Keratinocyte (primary cell): ENCODE measurements around the gene TSPYL1. TPM values are rescaled to one million over a fixed set of nuclear protein-coding genes. Genes with fewer than 3 reads are reported as not detected.
"Not testable (repeated sequence)": the region's sequence is repeated elsewhere in the genome, so short reads cannot be mapped to it uniquely, and the experiment has no call there.

Experiments
- DNase-seq: peaks from one replicate; pipeline ENCODE4 v3.0.0-alpha.2; 2011; ENCODE audit warnings: low read depth, missing footprints, low spot score
- FAIRE-seq: peaks from 2 replicates; lab custom pipeline; 2011; peaks lifted over from hg19 to GRCh38; lab: Jason Lieb, UNC
- H2AFZ ChIP-seq: 2 replicates; pipeline ENCODE4 v1.6.0; 2012; ENCODE audit warnings: low read length, control low read depth, inconsistent platforms; ENCODE audit not compliant: control insufficient read depth
- H3K27ac ChIP-seq: 2 replicates; pipeline ENCODE4 v1.5.1; 2011; ENCODE audit warnings: low read length; ENCODE audit not compliant: control insufficient read depth, insufficient read depth
- H3K27me3 ChIP-seq: 3 replicates; pipeline ENCODE4 v1.6.0; 2011; ENCODE audit warnings: low read length; ENCODE audit not compliant: control insufficient read depth, insufficient read depth; ENCODE audit errors: extremely low read depth
- H3K36me3 ChIP-seq, 2 experiments: 2 replicates in 1 of 2; 3 replicates in 1 of 2; pipeline ENCODE4 v1.5.1; 2011; ENCODE audit warnings: low read length in 2 of 2, mild to moderate bottlenecking in 1 of 2; ENCODE audit not compliant: control insufficient read depth in 2 of 2, insufficient read depth in 2 of 2; ENCODE audit errors: extremely low read depth in 1 of 2
- H3K4me1 ChIP-seq: 3 replicates; pipeline ENCODE4 v1.5.1; 2011; ENCODE audit warnings: low read length; ENCODE audit not compliant: control insufficient read depth, insufficient read depth; ENCODE audit errors: extremely low read depth
- H3K4me2 ChIP-seq: 3 replicates; pipeline ENCODE4 v1.6.0; 2011; ENCODE audit warnings: low read depth, low read length; ENCODE audit not compliant: control insufficient read depth, insufficient read depth; ENCODE audit errors: extremely low read depth
- H3K4me3 ChIP-seq, 3 experiments: fragments of 200-600 bp in 1 of 3; sonication (generic) in 1 of 3; 2 replicates in 2 of 3; 3 replicates in 1 of 3; pipeline ENCODE4 v1.5.1; 2011 to 2016; ENCODE audit warnings: low read length in 3 of 3, mild to moderate bottlenecking in 3 of 3, control low read depth in 2 of 3, inconsistent platforms in 1 of 3, low read depth in 1 of 3, mixed read lengths in 1 of 3, mixed run types in 1 of 3, moderate library complexity in 1 of 3; ENCODE audit not compliant: control insufficient read depth in 2 of 3, insufficient read depth in 2 of 3; ENCODE audit errors: extremely low read depth in 1 of 3
- H3K79me2 ChIP-seq: 2 replicates; pipeline ENCODE4 v1.6.0; 2012; ENCODE audit warnings: low read length; ENCODE audit not compliant: control insufficient read depth, insufficient read depth
- H3K9ac ChIP-seq: 3 replicates; pipeline ENCODE4 v1.6.0; 2011; ENCODE audit warnings: low read length; ENCODE audit not compliant: control insufficient read depth, insufficient read depth; ENCODE audit errors: extremely low read depth
- H3K9me1 ChIP-seq: 3 replicates; pipeline ENCODE4 v1.6.0; 2011; ENCODE audit warnings: low read length; ENCODE audit not compliant: control insufficient read depth, insufficient read depth; ENCODE audit errors: extremely low read depth
- H3K9me3 ChIP-seq: 2 replicates; pipeline ENCODE4 v1.5.1; 2012; ENCODE audit warnings: low read depth, low read length; ENCODE audit not compliant: control insufficient read depth
- H4K20me1 ChIP-seq: 3 replicates; pipeline ENCODE4 v1.6.0; 2011; ENCODE audit warnings: low read length; ENCODE audit not compliant: control insufficient read depth, insufficient read depth; ENCODE audit errors: extremely low read depth
- CTCF ChIP-seq, 3 experiments: IDR thresholded peaks in 1 of 3; conservative IDR thresholded peaks in 1 of 3; optimal IDR thresholded peaks in 1 of 3; 2 replicates in 2 of 3; 3 replicates in 1 of 3; pipeline versions ENCODE3 to v1.5.1; 2011; ENCODE audit warnings: low read length in 3 of 3, mild to moderate bottlenecking in 3 of 3, moderate library complexity in 2 of 3, control low read depth in 1 of 3, inconsistent platforms in 1 of 3; ENCODE audit not compliant: insufficient read depth in 2 of 3; ENCODE audit errors: extremely low read depth in 1 of 3
- EZH2 ChIP-seq: IDR thresholded peaks from one replicate; pipeline ENCODE4 v1.6.1; 2012; ENCODE audit warnings: inconsistent platforms, mild to moderate bottlenecking, low read length, moderate library complexity
- dilution Hi-C: fragments of 300-500 bp; cut with MboI; formaldehyde crosslinking; loops from one replicate; pipeline ENCODE4 v1.7.0; 2020; ENCODE audit warnings: low sequenced_read_pairs; ENCODE audit not compliant: extremely low pct_ligation_motif_present
- polyA plus RNA-seq, 5 experiments: library from polyadenylated mRNA; depleted of rRNA in 3 of 5; stranded (reverse) in 3 of 5; stranded (forward) in 1 of 5; unstranded in 1 of 5; fragments of >200 nt; gene quantifications; 1 replicate in 1 of 5; 2 replicates in 3 of 5; 3 replicates in 1 of 5; pipeline versions ENCODE4 v1.2.1 to v1.2.3, GENCODE V29; 2011 to 2012; ENCODE audit warnings: missing spikeins in 2 of 5, low read depth in 1 of 5, low replicate concordance in 1 of 5

Gene TSPYL1
- polyA plus RNA-seq, 1 donor (not counting 4 experiments of a cell fraction or from before 2014, with no cell fraction given): 75.6 TPM

DNA sequence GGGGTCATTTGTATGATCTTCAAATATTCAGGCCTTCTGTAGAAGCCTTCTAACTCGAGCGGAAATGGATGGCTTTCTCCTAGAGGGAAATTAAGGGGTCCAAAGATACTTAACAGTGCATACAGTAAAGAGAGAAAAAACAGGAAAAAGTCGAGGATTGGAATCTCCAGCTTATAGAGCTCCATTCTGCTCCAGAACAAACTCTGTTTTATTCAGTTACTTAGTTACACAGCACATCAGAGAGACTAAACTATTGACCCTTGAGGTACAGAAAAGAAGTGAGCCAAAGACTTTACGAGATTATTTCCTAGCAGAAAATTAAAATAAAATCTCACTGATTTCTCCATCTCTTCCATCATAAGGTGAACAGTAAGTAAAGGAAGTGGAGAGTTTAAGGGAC is 47.3 kb upstream of the TSPYL1 start:
- DNase-seq: no peak
- no peak overlapping the region for H3K4me3 ChIP-seq
- FAIRE-seq: no peak

DNA sequence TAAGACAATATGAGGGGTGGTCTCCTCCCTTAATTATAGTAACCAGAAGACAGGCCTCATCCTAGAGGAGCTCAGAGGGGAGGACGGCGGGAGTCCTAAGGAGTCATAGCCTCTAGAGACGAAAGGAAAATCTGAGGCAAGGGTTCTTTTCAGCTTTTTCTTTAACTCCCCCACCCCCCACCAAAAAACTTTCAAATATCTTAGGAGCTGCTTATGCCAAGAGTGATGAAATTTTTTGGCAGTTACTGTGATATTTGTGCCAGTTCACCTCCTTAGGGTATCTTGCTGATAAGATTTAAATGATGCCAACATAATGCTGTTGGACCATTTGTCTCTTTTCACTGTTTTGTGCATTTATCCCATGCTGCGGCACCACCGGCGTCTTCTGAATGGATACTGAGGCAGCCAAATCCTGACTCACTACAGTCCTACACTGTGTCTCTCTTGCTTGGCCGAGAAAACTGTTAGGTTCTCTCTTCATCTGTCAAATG is 46.5 kb upstream of the TSPYL1 start:
- no peak overlapping the region for H2AFZ ChIP-seq
- H3K27me3 ChIP-seq: no peaks in the 10 kb centered on the region
- no peaks in the 10 kb centered on the region for H3K36me3 ChIP-seq
- H3K9me1 ChIP-seq: no peaks in the 10 kb centered on the region
- H4K20me1 ChIP-seq: no peaks in the 10 kb centered on the region
- H3K4me1 ChIP-seq: no peaks in the 10 kb centered on the region
- DNase-seq (no peak), FAIRE-seq (no peak)
- no peak overlapping the region for H3K4me3 ChIP-seq
- TF ChIP-seq EZH2 (no peak), CTCF (optimal IDR thresholded peaks at IDR 0.05 in 1 of 3, IDR thresholded peaks at IDR 0.05 in 1 of 3, conservative IDR thresholded peaks at IDR 0.05 in 1 of 3; ENCODE audit: extremely low read depth in 1 of 3, insufficient read depth in 2 of 3, low read length in 3 of 3) (no peak)
- H3K9me3 ChIP-seq: no peaks in the 10 kb centered on the region
- no peak overlapping the region for H3K4me2 ChIP-seq
- no peaks in the 10 kb centered on the region for H3K79me2 ChIP-seq
- dilution Hi-C loops: no loop called here
- H3K9ac ChIP-seq: no peak overlapping the region
- H3K27ac ChIP-seq: no peak overlapping the region

More for the DNA sequence above, 47.3 kb upstream of the TSPYL1 start:
- Histone ChIP-seq H3K4me1 (no peaks in the 10 kb centered on the region), H4K20me1 (no peaks in the 10 kb centered on the region), H3K4me2 (no peak overlapping the region), H3K36me3 (no peaks in the 10 kb centered on the region), H3K27ac (no peak overlapping the region), H3K9me1 (no peaks in the 10 kb centered on the region), H3K9me3 (no peaks in the 10 kb centered on the region), H3K9ac (no peak overlapping the region), H3K79me2 (no peaks in the 10 kb centered on the region), H3K27me3 (no peaks in the 10 kb centered on the region), H2AFZ (no peak overlapping the region)
- no peak for TF ChIP-seq CTCF (optimal IDR thresholded peaks at IDR 0.05 in 1 of 3, IDR thresholded peaks at IDR 0.05 in 1 of 3, conservative IDR thresholded peaks at IDR 0.05 in 1 of 3; ENCODE audit: extremely low read depth in 1 of 3, insufficient read depth in 2 of 3, low read length in 3 of 3)
- TF ChIP-seq EZH2: no peak
- dilution Hi-C loops: no loop called here

DNA sequence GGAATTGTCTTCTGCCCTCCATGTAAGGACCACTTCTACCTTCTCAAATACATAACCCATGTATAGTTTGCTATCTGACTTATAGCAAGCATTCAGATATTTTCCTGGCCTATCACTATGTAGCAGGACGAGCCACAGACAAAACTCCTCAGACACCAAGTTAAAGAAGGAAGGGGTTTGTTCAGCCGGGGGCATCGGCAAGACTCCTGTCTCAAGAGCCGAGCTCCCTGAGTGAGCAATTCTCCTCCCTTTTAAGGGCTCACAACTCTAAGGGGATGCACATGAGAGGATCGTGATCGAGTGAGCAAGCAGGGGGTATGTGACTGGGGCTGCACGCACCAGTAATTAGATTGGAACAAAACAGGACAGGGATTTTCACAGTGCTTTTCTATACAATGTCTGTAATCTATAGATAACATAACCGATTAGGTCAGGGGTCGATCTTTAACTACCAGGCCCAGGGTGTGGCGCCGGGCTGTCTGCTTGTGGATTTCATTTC is 46.0 kb upstream of the TSPYL1 start:
- not testable (repeated sequence) for H3K4me3 ChIP-seq, H3K4me1 ChIP-seq, FAIRE-seq

More for the DNA sequence above, 46.0 kb upstream of the TSPYL1 start:
- H2AFZ ChIP-seq, DNase-seq, H3K27me3 ChIP-seq, H3K79me2 ChIP-seq, H3K9me3 ChIP-seq, dilution Hi-C loops, H3K27ac ChIP-seq, H3K9me1 ChIP-seq, H3K36me3 ChIP-seq, H4K20me1 ChIP-seq, H3K4me2 ChIP-seq, H3K9ac ChIP-seq: not testable (repeated sequence)
